HG03520 (cell line): ENCODE measurements around the gene PYROXD2.

Experiments used
- ATAC-seq: cut with Tn5 transposase; IDR thresholded peaks from one replicate; pipeline ENCODE4 v1.9.1; 2021; ENCODE audit warnings: mild to moderate bottlenecking, moderate library complexity; ENCODE audit not compliant: unreplicated experiment

Gene PYROXD2

DNA sequence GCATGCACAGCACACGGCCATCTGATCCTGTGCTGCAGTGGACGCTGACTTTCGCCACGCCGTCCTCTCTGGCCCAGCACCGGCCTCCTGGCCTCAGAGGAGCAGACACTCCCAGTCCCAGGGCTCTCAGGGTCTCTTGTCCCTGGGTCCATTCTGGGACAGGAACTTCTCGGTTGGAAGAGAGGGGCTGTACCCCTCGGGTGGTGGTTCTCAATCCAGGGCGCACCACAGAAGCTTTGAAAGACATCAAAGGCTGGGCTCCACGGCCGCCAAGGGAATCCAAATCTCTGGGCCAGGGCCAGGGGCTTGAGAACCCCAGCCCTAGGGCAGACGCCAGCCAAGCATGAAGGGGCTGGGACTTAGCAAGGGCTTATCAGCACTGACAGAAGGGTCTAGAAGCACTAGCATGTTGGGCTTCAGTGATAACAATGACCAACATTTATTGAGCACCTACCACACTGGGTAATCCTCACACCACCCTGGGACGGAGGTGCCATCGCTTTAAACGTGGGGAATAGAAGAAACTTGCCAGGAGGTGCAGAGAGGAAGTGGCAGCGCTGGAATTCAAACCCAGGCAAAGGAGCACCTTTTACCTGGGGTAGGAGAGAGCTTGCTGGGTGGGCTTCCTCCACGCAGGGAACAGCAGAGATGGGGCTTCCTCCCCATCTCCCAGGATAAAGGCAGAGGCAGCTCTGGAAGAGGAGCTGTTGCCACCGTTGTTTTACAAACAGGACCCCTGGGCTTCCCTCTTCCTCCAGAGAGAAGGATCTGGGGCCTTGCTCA, 1.8 kb upstream of the PYROXD2 start:
- ATAC-seq: no peak

DNA sequence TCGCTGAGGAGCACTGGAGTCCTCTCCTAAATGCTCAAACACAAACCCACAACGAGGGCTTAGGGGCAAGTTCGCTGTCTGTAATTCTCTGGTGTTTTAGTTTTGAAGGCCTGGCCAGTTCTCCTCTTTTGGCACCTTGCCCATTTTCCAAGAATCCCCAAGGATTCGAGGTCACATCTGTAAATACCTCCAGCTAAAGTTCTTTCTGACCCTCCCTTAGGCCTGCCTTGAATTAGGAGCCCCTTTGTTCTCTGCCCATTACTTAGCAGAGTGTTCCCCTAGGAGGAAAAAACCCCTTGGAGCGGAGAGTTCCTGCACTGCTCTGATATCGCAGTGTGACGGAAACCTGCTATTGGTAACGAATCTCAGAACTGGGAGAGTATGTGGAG, 743 bp upstream of the PYROXD2 start:
- ATAC-seq: no peak

DNA sequence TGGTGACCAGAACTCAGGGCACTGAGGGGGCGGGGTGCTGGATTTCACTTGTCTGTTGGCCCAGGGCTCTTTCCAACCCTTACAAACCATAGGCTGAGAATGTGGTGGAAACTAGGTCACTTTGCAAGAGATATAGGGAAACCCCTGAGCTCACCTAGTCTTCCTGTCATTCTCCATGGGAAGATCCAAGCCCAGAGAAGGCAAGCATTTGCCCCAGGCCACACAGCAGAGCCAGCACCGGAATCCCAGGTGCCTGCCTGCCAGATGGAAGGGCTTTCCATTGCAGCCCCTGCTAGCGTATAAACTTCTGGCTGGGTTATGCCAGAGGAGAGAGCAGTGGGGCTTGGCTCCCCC, 427 bp downstream of the PYROXD2 start:
- no peak for ATAC-seq

DNA sequence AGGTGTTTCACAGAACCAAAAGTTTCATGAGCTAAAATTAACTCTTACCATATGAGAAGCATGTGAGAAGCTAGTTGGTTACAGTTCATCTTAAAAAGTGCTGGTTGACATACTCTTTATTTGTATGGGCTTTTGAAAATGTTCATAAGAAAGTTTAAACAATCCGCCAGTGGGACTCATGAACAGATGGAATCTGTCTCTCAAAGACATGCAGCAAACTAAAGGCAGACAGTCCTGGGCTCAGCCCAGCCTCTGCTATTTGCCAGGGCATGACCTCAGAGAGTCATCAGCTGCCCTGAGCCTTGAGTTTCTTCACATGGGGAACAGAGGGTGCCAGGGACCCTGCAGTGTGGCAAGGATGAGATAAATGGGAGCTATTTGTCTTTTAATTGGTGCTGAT, 3.2 kb downstream of the PYROXD2 start:
- no peak for ATAC-seq

DNA sequence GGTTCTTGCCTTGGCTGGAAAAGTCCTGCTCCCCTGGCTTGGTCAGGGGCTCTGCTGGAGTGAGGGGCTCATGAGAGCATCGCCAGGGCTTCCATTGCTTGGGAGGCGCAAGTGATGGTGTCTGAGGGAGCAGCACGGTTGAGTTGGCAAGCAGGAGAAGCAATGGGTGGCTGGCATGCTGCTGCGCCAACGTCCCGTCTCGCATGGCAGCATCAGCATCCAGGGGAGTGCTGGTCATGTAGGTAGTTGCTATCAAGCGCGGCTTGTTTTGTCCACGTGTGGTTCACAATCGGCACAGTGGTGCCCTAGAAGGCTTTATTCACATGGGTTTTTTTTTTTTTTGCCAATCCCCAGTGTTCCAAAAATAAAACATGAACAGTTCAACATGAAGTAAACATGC, 3.8 kb downstream of the PYROXD2 start:
- no peak for ATAC-seq

DNA sequence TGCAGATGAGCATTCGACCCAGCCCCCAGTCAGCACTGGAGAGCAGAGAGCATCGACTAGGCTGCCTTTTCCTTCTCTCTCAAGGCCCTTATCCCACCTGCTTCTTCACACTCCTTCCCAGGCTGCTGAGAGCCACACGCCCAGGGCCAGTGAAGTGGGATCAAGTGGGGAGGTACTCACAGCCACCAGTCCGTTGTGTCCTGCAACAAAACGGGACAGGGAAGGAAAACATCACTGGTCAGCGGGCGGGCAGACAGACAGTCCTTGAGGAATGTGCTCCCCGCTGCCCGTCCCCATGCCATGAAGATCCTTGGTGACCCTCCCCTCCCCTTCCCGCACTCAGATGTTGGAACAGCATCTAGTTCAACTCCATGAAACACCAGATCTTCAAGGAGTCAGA, 4.2 kb downstream of the PYROXD2 start:
- no peak for ATAC-seq

DNA sequence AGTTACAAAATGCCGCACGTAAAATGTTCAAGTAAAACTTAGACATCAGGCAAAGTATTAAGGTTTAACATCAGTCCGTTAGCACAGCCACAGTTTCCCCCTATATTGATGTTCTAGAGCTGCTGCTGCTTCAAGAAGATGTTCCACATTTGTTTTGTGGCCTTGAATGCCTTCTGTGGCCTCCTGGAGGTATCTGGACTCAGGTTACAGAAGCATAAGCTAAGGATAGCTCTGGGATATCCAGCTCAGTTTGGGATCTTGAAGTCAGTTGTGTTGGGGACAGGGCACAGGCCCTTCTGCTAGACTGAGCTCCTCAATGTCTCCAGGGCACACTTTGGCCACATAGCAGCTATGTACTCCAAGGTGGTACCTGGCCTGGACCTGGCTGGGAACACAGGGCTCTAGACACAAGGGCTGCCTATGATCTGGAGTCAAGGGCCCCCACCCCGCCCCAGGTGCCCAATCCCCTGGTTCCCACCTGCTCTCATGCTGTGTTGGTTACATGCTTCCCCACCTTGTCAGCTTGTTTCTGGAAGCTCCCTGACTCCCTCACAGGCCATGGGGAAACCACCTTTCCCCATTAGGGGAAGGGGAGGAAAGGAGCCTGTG, 4.7 kb downstream of the PYROXD2 start:
- ATAC-seq: no peak

DNA sequence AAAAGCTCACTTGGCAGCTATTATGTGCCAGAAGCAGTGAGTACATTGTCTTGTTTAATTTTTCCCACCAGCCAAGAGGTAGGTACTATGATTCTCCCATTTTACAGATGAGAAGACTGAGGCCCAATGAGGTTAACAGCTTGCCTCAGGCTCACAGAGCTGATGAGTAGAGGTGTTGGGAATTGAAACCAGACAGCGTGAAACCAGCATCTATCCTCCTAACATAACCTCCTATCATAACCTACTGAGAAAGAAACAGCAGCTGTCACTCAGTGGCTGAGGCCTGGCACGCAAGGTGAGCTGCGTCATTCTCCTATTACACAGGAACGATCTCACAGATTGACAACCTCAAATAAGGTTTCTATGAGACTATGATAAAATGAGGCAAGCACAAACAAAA, 6.2 kb downstream of the PYROXD2 start:
- ATAC-seq: no peak

DNA sequence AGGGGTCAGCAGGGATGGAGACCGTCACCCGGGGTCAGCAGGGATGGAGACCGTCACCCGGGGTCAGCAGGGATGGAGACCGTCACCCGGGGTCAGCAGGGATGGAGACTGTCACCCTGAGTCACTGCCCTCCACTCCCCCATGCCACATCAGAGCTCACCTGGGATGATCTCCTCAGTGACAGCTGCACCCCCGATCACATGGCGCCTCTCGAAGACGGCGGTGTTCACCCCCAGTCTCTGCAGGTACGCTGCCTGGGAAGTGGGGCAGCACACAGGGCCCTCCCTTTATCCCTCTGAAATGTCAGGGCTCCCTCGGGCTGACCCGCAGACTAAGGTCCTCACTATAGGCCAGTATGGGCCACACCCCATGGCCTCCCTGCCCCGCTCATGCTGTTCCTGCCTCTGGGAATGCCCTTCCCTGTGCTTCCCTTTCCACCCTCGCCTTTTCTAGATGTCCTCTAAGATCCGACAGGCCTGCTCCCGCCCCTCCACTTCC, 7.2 kb downstream of the PYROXD2 start:
- no peak for ATAC-seq

DNA sequence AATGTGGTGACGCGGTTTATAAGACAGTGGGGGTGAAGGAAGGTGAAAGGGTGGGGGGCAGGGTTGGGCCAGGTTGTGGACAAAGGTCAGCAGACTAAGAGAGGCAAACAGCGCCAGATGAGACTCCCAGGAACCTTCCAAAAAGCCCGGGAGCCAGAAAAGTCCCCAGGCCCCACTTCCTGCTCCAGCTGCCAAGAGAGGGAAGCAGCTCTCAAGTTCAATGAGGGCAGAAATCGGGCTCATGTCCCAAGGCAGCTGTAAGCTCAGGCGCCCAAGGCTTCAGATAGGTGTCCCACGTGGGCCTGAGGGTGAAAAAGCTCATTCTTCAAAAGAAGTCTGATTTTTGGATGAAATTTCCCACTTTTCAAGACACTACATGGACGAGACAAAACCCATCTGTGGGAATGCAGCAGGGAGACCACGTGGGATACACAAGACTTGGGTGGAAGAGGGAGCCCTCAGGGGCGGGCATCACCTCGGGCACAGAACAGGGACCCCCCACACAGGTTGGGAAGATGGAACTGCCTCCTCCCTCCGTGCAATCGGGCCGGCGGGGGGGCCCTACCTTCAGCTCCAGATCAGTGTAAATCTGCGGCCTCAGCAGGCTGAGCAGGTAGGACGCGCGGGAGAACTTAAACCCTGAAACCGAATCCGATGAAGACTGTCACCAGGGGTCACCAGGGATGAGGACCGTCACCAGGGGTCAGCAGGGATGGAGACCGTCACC, 7.8 kb downstream of the PYROXD2 start:
- ATAC-seq: no peak

DNA sequence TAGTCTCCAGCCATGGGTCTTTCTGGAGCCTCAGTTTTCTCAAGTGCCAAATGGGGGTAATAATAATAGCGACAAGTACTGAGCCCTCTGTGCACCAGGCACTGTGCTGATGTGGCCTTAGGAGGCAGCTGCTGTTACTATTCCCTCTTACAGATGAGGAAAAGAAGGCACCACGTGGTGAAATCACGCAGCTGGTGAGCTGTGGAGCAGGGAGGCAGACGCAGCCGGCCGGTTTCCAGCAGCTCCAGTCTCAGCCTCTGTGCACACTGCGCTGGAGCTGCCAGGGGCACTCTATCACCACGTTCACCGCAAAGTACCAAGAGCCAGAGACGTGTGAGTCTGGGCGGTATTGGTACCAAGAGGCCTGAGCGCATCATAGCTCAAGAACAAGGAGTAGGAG, 9.6 kb downstream of the PYROXD2 start:
- ATAC-seq: no peak

DNA sequence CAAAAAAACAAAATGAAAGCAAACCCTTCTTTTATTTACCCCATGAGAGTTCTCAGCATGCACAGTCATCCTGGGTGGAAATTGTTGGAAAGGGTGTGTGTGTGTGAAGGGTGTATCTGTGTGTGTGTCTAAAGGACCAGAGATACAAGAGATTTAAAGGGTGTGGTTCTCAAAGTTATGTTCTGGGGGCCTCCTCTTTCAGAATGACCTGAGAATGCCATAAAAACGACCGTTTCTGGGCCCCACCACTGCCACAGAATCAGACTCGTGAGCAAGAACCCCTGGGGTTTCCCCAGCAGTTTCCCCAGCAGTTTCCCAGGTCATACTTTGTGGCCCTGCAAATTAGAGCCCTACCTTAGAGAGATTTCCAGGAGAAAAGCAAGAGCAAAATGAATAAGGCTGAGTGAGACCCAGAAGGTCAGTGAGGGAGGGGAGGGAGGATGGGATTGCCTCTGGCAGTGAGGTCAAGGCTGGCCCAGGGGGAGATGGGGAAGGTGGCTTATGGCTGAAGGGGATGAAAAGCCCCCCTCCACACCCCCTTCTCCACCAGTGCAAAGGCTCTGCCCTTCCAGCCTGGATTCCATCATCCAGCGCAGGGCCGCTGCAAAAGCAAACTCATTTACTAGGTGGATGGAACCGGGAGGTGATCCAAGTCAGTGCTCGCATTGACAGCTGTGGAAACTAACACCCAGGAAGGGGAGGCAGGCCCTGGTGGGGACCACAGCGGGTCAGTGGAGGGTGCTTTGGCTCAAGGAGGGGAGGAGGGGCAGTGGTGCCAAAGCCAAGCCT, 10.2 kb downstream of the PYROXD2 start:
- ATAC-seq: peak; percentile 50

DNA sequence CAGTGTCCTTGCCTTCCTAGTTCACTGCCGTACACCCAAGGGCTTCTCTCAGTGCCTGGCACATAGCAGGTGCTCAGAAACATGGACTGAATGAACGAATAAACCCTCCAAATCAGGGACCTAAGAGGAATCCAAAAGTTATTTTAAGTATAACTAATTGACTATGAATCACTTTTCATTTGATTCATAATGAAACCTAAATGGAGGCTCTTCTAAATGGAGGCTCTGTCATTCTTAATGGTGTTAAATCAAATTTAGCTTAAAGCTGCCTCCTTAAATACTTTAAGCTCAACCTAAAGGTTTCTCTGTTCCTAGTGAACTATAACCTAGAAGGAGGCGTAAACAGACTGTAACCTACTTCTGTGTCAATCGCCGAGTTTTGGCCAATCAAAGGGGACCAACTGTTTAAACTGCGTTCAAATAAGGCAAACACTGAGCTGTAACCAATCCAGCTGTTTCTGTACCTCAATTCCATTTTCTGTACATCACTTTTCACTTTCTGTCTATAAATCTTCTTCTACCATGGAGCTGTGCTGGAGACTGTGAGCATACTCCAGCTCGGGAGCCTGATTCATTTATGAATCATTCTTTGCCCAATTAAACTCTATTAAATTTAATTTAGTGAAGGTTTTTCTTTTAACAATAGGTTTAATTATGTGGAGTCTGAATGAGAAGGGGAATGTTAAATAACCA, 11.0 kb downstream of the PYROXD2 start:
- no peak for ATAC-seq

DNA sequence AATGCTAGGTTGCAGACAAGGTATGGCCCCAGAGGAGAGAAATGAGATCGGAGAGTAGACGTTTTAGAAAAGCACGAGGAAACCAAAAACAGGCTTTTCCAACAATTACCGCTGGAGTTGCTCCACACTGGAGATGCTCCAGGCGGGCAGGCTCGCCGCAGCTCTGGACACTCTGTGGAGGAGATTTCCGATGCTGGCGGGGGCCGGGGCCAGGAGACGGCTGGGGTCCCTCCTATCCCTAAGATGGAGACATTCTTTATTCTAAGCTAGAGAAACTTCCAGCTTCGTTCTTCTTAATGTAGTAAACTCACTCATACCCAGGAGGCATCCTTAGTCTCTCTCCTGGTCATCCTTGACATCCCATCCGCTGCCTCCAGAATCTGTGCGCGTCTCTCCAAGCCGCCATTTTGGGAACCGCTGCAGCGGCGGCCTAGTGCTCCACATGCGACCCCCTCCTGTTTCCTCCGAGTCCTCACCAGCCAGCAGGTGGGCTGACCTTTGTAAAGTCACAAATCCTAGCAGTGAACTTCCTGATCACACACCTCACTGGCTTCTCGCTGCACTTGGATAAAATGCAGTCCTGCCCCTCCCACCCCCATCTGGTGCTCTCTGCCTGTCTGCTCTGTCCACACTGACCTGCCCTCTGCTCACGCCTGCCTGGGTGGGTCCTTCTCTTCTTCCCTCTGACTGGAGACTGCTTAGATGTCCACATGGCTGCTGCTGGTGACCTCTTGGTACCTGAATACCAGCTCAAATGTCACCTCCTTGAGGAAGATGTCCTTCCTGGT, 11.9 kb downstream of the PYROXD2 start:
- ATAC-seq: no peak

DNA sequence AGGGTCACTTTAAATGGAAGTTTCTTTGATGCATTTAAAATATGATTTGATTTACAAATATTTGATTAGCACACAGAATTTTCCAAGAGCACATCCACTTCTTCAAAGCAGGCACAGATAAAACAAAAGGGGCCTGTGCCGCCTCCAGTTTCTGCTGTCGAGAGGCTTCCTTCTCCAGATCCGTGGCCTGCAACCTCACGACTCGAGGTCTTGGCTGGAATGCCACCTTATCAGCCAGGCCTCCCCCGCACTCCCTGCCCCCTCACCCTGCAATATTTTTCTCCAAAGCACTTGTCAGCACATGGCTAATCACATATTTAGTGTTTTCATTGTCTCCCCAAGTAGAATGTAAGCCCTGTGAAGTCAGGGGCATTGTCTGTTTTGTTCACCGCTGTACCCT, 12.5 kb downstream of the PYROXD2 start:
- no peak for ATAC-seq

DNA sequence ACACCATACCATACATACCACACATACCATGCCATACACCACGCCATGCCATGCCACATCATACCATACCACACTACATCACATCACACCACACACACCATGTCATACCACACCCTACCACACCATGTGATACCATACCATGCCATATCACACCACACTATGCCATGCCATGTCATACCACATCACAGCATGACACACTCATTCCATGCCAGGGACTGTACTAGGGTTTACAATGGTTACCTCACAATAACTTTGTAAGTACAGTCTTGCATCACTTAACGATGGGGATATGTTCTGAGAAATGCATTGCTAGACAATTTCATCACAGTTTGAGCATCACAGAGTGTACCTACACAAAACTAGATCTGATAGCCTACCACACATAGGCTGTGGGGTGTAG, 14.5 kb downstream of the PYROXD2 start:
- ATAC-seq: no peak

DNA sequence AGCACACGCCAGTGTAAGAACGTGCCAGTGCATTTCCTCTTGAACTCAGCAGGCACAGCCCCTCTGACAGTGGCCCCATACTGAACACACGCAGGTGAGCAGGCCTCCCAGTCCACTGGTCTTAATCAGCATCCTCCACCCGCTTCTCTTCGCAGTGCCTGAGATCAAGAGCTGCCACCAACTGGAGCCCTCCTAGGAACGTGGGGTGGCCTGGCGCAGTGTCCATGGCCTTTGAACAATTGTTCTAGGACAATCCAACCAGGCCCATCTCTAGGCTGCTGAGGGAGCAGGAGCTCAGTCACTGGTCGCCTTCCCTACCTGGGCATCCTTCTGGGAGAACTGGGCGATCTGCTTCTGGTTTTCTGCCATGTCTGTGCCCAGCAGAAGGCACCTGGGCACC, 15.2 kb downstream of the PYROXD2 start:
- no peak for ATAC-seq

DNA sequence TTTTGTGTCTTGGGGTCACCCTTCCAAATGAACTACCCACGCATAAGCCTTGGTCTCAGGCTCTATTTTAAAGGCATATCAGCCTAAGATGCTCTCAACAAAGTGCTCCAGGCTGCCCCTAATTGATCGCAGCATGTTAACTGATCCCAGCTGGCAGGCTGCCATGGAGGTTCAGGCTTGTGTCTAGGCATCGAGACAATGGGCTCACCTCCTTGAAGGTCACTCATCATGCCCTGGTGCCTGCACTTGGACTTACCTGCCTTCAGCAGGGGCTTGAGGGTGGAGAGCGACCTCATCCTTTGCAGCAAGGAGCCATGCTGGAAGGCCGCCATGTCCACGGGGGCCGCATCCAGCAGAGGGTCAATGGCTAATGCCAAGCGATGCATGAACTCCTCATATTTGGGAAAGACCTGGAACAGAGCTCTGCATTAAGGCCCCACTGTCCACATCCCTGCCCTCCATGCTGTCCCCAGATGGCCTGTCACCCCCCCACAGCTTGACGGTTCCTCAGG, 17.8 kb downstream of the PYROXD2 start:
- no peak for ATAC-seq
